AG09309 (cell line): ENCODE measurements around the gene FRAT2.
A peak's percentile ranks its signal among the peaks of the same experiment; 100 is the strongest.

Experiments
- DNase-seq: peaks from one replicate; pipeline ENCODE4 v3.0.0-alpha.2; 2010; ENCODE audit warnings: low read depth
- H3K4me3 ChIP-seq: 2 replicates; pipeline ENCODE4 v1.5.1; 2011; ENCODE audit warnings: mild to moderate bottlenecking, low read depth, low read length, moderate library complexity; ENCODE audit not compliant: control insufficient read depth
- TF ChIP-seq, protein P1 (sequence below): IDR thresholded peaks from 2 replicates; pipeline ENCODE4 v1.5.1; 2011; ENCODE audit warnings: mild to moderate bottlenecking, low read depth, low read length, inconsistent platforms; ENCODE audit not compliant: insufficient read depth, control insufficient read depth; ENCODE audit errors: missing control alignments

The FRAT2 gene

GRCh38 chr10:97335188-97335619, 675 bp upstream of the FRAT2 start:
- peak overlapping the region; percentile 76 for H3K4me3 ChIP-seq
- no peak for DNase-seq
- TF ChIP-seq, protein P1, sequence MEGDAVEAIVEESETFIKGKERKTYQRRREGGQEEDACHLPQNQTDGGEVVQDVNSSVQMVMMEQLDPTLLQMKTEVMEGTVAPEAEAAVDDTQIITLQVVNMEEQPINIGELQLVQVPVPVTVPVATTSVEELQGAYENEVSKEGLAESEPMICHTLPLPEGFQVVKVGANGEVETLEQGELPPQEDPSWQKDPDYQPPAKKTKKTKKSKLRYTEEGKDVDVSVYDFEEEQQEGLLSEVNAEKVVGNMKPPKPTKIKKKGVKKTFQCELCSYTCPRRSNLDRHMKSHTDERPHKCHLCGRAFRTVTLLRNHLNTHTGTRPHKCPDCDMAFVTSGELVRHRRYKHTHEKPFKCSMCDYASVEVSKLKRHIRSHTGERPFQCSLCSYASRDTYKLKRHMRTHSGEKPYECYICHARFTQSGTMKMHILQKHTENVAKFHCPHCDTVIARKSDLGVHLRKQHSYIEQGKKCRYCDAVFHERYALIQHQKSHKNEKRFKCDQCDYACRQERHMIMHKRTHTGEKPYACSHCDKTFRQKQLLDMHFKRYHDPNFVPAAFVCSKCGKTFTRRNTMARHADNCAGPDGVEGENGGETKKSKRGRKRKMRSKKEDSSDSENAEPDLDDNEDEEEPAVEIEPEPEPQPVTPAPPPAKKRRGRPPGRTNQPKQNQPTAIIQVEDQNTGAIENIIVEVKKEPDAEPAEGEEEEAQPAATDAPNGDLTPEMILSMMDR, result no peak

- DNase-seq, result no peak
- H3K4me3 ChIP-seq, result peak overlapping the region; percentile 76
- TF ChIP-seq, protein P1, result no peak
Measured at GRCh38 chr10:97333601-97334369, 744 bp downstream of the FRAT2 start.

- peak overlapping the region; percentile 64 for H3K4me3 ChIP-seq
- TF ChIP-seq, protein P1, result peak; percentile 11
- no peak for DNase-seq
Measured at GRCh38 chr10:97333351-97333600, 1.3 kb downstream of the FRAT2 start.

- TF ChIP-seq, protein P1, result peak; percentile 62
- DNase-seq, result peak; percentile 76
- H3K4me3 ChIP-seq, result peak overlapping the region; percentile 64
Measured at GRCh38 chr10:97332591-97333350, 1.8 kb downstream of the FRAT2 start.

DNA sequence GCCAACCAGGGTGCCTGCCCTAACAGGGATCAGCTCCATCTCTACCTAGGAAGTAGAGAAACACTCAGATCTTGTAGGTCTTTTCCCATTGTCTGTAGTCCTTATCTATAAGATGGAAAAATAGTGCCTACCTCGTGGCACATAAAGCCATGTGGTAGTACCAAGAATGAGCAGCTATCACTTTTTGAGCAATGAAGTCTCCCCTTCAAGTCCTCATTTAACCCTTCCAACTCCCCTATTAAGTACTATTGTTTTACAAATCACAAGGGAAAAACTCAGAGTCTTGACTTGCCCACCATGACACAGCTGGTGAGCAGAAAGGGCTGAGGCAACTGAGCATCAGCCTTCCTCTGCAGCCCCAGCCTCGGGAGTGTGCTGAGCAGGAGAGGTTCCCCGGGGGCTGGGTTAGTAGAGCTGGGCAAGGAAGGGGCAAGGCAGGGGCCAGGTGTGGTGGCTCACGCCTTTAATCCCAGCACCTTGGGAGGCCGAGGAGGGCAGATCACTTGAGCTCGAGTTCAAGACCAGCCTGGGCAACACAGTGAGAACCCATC, 3.3 kb downstream of the FRAT2 start:
- TF ChIP-seq, protein P1, result no peak
- H3K4me3 ChIP-seq, result no peak overlapping the region
- no peak for DNase-seq

- H3K4me3 ChIP-seq, result no peak overlapping the region
- TF ChIP-seq, protein P1, result no peak
- no peak for DNase-seq
Measured at GRCh38 chr10:97329766-97330165, 4.8 kb downstream of the FRAT2 start.
